ENCODE data around the gene TBXAS1.
A peak's percentile ranks its signal among the peaks of the same experiment; 100 is the strongest.

TBXAS1 gene

GRCh38 chr7:140033779-140034363 lies 204.8 kb downstream of the TBXAS1 start:
- no peak for TF ChIP-seq CTCF (IDR thresholded peaks at IDR 0.05; ENCODE audit: insufficient read depth, low read length, missing control alignments)
- no peak overlapping the region for H3K4me3 ChIP-seq (ENCODE audit: low read depth, low read length)
- CTCF ChIA-PET, result interaction anchor here (1.6 kb wide), 1 partner anchor 16 kb away, joined by 4 read pairs; no protein-coding TSS in a partner anchor
- DNase-seq (ENCODE audit: low read depth, low spot score), result no peak
- POLR2A ChIA-PET, result no interaction called here

- no peak for TF ChIP-seq CTCF (IDR thresholded peaks at IDR 0.05; ENCODE audit: insufficient read depth, low read length, missing control alignments)
- H3K4me3 ChIP-seq (ENCODE audit: low read depth, low read length), result no peak overlapping the region
- ChIA-PET CTCF (interaction anchor here (1.2 to 1.6 kb wide), 2 partner anchors 16 to 292 kb away, joined by 3 to 4 read pairs; no protein-coding TSS in a partner anchor), POLR2A (interaction anchor here (0.6 kb wide), 1 partner anchor 427 kb away, joined by 3 read pairs; no protein-coding TSS in a partner anchor)
- DNase-seq (ENCODE audit: low read depth, low spot score), result no peak
Measured at GRCh38 chr7:140034421-140034820, 205.4 kb downstream of the TBXAS1 start.

- H3K4me3 ChIP-seq (ENCODE audit: low read depth, low read length), result no peak overlapping the region
- no peak for TF ChIP-seq CTCF (IDR thresholded peaks at IDR 0.05; ENCODE audit: insufficient read depth, low read length, missing control alignments)
- peak; percentile 38 for DNase-seq (ENCODE audit: low read depth, low spot score)
- ChIA-PET POLR2A (no interaction called here), CTCF (interaction anchor here (1.2 kb wide), 1 partner anchor 291 kb away, joined by 3 read pairs; no protein-coding TSS in a partner anchor)
Measured at GRCh38 chr7:140035400-140036223, 206.5 kb downstream of the TBXAS1 start.

GRCh38 chr7:140036224-140036962 lies 207.3 kb downstream of the TBXAS1 start:
- no peak overlapping the region for H3K4me3 ChIP-seq (ENCODE audit: low read depth, low read length)
- no peak for TF ChIP-seq CTCF (IDR thresholded peaks at IDR 0.05; ENCODE audit: insufficient read depth, low read length, missing control alignments)
- CTCF ChIA-PET, result no interaction called here
- no peak for DNase-seq (ENCODE audit: low read depth, low spot score)
- POLR2A ChIA-PET, result no interaction called here

- no peak for TF ChIP-seq CTCF (IDR thresholded peaks at IDR 0.05; ENCODE audit: insufficient read depth, low read length, missing control alignments)
- ChIA-PET CTCF (no interaction called here), POLR2A (no interaction called here)
- no peak overlapping the region for H3K4me3 ChIP-seq (ENCODE audit: low read depth, low read length)
- DNase-seq (ENCODE audit: low read depth, low spot score), result no peak
Measured at GRCh38 chr7:140039066-140039465, 210.0 kb downstream of the TBXAS1 start.

- CTCF ChIA-PET, result interaction anchor here (1.2 kb wide), 1 partner anchor 419 kb away, joined by 3 read pairs; no protein-coding TSS in a partner anchor
- no peak for DNase-seq (ENCODE audit: low read depth, low spot score)
- no peak for TF ChIP-seq CTCF (IDR thresholded peaks at IDR 0.05; ENCODE audit: insufficient read depth, low read length, missing control alignments)
- POLR2A ChIA-PET, result no interaction called here
- no peak overlapping the region for H3K4me3 ChIP-seq (ENCODE audit: low read depth, low read length)
Measured at GRCh38 chr7:140039896-140040295, 210.8 kb downstream of the TBXAS1 start.
